ENCODE results near the gene CAMKK1. TPM values are rescaled to one million over a fixed set of nuclear protein-coding genes. Genes with fewer than 3 reads are reported as not detected.

The CAMKK1 gene
- total RNA-seq, 2 donors from 2014 or later, result 3.8 to 6.3 TPM

GRCh38 chr17:3836551-3836950, 56.3 kb downstream of the CAMKK1 start:
- Histone ChIP-seq H3K9me3 (ENCODE audit: control insufficient read depth, low read length) (no peaks in the 10 kb centered on the region), H3K4me3 (ENCODE audit: low read length) (no peak overlapping the region), H3K27me3 (ENCODE audit: control insufficient read depth, insufficient read depth, low read length, poor library complexity, severe bottlenecking) (no peaks in the 10 kb centered on the region), H3K27ac (ENCODE audit: low read depth, low read length) (no peak overlapping the region), H3K36me3 (ENCODE audit: control insufficient read depth, insufficient read depth, low read length) (peaks cover 72% of the 10 kb centered on the region), H3K4me1 (ENCODE audit: control insufficient read depth, insufficient read depth, low read length) (no peaks in the 10 kb centered on the region), H3K9ac (ENCODE audit: extremely low read depth, low read length, poor library complexity, severe bottlenecking) (no peak overlapping the region)
- TF ChIP-seq, protein P1, sequence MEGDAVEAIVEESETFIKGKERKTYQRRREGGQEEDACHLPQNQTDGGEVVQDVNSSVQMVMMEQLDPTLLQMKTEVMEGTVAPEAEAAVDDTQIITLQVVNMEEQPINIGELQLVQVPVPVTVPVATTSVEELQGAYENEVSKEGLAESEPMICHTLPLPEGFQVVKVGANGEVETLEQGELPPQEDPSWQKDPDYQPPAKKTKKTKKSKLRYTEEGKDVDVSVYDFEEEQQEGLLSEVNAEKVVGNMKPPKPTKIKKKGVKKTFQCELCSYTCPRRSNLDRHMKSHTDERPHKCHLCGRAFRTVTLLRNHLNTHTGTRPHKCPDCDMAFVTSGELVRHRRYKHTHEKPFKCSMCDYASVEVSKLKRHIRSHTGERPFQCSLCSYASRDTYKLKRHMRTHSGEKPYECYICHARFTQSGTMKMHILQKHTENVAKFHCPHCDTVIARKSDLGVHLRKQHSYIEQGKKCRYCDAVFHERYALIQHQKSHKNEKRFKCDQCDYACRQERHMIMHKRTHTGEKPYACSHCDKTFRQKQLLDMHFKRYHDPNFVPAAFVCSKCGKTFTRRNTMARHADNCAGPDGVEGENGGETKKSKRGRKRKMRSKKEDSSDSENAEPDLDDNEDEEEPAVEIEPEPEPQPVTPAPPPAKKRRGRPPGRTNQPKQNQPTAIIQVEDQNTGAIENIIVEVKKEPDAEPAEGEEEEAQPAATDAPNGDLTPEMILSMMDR (conservative IDR thresholded peaks at IDR 0.05), result no peak
- H3K27ac Mint-ChIP-seq, result no peak overlapping the region
- H3K4me1 Mint-ChIP-seq, result no peaks in the 10 kb centered on the region
- peaks cover 72% of the 10 kb centered on the region for H3K36me3 Mint-ChIP-seq (ENCODE audit: low read depth)
- H3K27me3 Mint-ChIP-seq (ENCODE audit: insufficient read depth), result no peaks in the 10 kb centered on the region
- no peak for DNase-seq
- no peak overlapping the region for H3K4me3 Mint-ChIP-seq
- WGBS, 2 experiments (ENCODE audit: insufficient coverage in 1 of 2, insufficient read length in 1 of 2), result 93 to 96% methylated on average over 6 to 10 of the region's 10 CpGs
- no peaks in the 10 kb centered on the region for H3K9me3 Mint-ChIP-seq

DNA sequence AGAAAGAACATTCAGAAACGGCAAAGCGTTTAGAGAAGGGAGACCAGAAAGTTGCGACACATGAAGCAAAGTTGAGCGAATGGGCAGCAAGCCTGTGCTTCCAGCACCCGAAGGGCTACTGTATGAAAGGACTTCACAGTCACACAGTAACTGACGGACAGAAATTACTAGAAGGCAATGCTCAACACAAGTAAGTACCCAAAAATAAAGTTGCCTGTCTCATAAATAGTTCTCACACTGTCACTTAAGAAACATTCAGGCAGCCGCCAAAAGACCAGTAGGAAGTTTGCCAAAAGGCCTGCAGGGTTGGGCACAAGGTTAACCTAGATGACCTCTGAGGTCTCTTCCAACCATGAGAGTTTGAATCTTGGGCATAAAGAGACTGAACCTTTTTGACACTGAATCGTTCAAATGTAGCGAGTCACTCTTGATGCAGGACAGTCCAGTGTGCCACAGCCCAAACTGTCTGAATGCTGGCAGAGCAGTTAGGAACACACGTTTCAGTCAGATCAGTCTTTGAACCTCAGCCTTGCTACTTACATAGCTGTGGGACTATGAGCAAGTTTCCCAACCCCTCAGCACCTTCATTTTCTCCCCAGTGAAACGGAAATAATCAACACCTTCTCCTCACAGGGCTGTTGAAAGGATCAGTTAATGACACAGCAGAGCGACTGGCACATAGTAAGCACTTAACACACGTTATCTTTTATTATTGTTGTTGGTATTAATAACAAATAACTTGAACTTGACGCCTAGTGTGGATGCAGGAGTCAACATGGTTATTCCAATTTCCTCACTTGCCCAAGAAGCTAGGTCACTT, 57.2 kb downstream of the CAMKK1 start:
- Mint-ChIP-seq H3K9me3 (no peaks in the 10 kb centered on the region), H3K4me3 (no peak overlapping the region), H3K27ac (no peak overlapping the region), H3K4me1 (no peaks in the 10 kb centered on the region), H3K27me3 (ENCODE audit: insufficient read depth) (no peaks in the 10 kb centered on the region), H3K36me3 (ENCODE audit: low read depth) (peaks cover 65% of the 10 kb centered on the region)
- Histone ChIP-seq H3K4me1 (ENCODE audit: control insufficient read depth, insufficient read depth, low read length) (no peaks in the 10 kb centered on the region), H3K9ac (ENCODE audit: extremely low read depth, low read length, poor library complexity, severe bottlenecking) (no peak overlapping the region), H3K27ac (ENCODE audit: low read depth, low read length) (no peak overlapping the region), H3K27me3 (ENCODE audit: control insufficient read depth, insufficient read depth, low read length, poor library complexity, severe bottlenecking) (no peaks in the 10 kb centered on the region), H3K36me3 (ENCODE audit: control insufficient read depth, insufficient read depth, low read length) (peaks cover 64% of the 10 kb centered on the region), H3K4me3 (ENCODE audit: low read length) (no peak overlapping the region), H3K9me3 (ENCODE audit: control insufficient read depth, low read length) (no peaks in the 10 kb centered on the region)
- WGBS, 2 experiments (ENCODE audit: insufficient coverage in 1 of 2, insufficient read length in 1 of 2), result 89% methylated on average over 8 to 13 of the region's 14 CpGs
- DNase-seq, result no peak
- TF ChIP-seq, protein P1 (conservative IDR thresholded peaks at IDR 0.05), result no peak

DNA sequence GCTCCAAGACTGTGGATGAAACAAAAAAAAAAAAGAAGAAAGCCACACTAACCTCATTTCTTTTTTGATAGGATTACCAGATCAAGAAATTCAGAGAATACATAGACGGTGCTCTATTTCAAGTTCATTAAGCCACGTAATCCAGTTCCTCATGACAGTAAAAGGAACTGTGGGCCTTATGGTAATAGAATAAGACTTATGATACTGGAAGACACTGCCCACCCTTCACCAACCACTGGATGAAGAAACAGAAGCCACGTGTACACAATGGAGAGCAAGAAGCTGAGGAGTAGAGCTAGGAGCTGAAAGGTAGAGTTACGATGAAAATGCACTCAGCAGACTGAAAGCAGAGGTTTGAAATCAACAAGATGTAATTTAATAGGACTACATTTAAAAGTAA, 58.0 kb downstream of the CAMKK1 start:
- H3K27ac ChIP-seq (ENCODE audit: low read depth, low read length), result no peak overlapping the region
- no peaks in the 10 kb centered on the region for H3K27me3 ChIP-seq (ENCODE audit: control insufficient read depth, insufficient read depth, low read length, poor library complexity, severe bottlenecking)
- Mint-ChIP-seq H3K4me3 (no peak overlapping the region), H3K9me3 (no peaks in the 10 kb centered on the region), H3K27ac (no peak overlapping the region), H3K27me3 (ENCODE audit: insufficient read depth) (no peaks in the 10 kb centered on the region), H3K36me3 (ENCODE audit: low read depth) (peaks cover 62% of the 10 kb centered on the region), H3K4me1 (no peaks in the 10 kb centered on the region)
- 95 to 100% methylated on average over 2 to 4 of the region's 4 CpGs for WGBS, 2 experiments (ENCODE audit: insufficient coverage in 1 of 2, insufficient read length in 1 of 2)
- no peak overlapping the region for H3K9ac ChIP-seq (ENCODE audit: extremely low read depth, low read length, poor library complexity, severe bottlenecking)
- H3K36me3 ChIP-seq (ENCODE audit: control insufficient read depth, insufficient read depth, low read length), result peaks cover 61% of the 10 kb centered on the region
- no peak for DNase-seq
- no peaks in the 10 kb centered on the region for H3K4me1 ChIP-seq (ENCODE audit: control insufficient read depth, insufficient read depth, low read length)
- TF ChIP-seq, protein P1 (conservative IDR thresholded peaks at IDR 0.05), result no peak
- no peaks in the 10 kb centered on the region for H3K9me3 ChIP-seq (ENCODE audit: control insufficient read depth, low read length)
- no peak overlapping the region for H3K4me3 ChIP-seq (ENCODE audit: low read length)
